Left ventricle myocardium inferior (tissue), 1 donor: Measurements from ENCODE around the gene CLDN15. TPM values are rescaled to one million over a fixed set of nuclear protein-coding genes. Genes with fewer than 3 reads are reported as not detected.

Experiments
- DNase-seq: peaks from one replicate; pipeline ENCODE4 v3.0.0-alpha.2; 2020
- H3K27ac ChIP-seq: fragments of 200-600 bp; replicated peaks from 2 replicates; pipeline ENCODE4 v1.8.0; 2021
- H3K27me3 ChIP-seq: fragments of 200-600 bp; 2 replicates; pipeline ENCODE4 v1.8.0; 2021; ENCODE audit warnings: low read depth
- H3K36me3 ChIP-seq: fragments of 200-600 bp; 2 replicates; pipeline ENCODE4 v1.8.0; 2021
- H3K4me1 ChIP-seq: fragments of 200-600 bp; 2 replicates; pipeline ENCODE4 v1.8.0; 2021
- H3K4me3 ChIP-seq: fragments of 200-600 bp; 2 replicates; pipeline ENCODE4 v1.8.0; 2021; ENCODE audit warnings: mild to moderate bottlenecking, moderate library complexity
- H3K9me3 ChIP-seq: fragments of 200-600 bp; replicated peaks from 2 replicates; pipeline ENCODE4 v1.8.0; 2021
- intact Hi-C: fragments of 100-400 bp; cut with micrococcal nuclease; formaldehyde crosslinking; loops from one replicate; pipeline ENCODE4 v1.11.0; 2022
- total RNA-seq: library from RNA; stranded (reverse); fragmentation: NEBNext Ultra II Directional; extraction: Animal tissue kit (Norgen Biotek cat#: 25700); gene quantifications from one replicate; pipeline ENCODE4 v1.2.1, GENCODE V29; 2021
- TF ChIP-seq, protein P1 (sequence below): fragments of 200-600 bp; IDR thresholded peaks from 2 replicates; pipeline ENCODE4 v1.8.0; 2021; ENCODE audit warnings: antibody characterized with exemption, mild to moderate bottlenecking, borderline replicate concordance
- donor health status: DM: no; HTN: yes; CAD: no; lungs with severe emphysema.

The CLDN15 gene
- total RNA-seq, 1 donor from 2014 or later: 2.2 TPM

DNA sequence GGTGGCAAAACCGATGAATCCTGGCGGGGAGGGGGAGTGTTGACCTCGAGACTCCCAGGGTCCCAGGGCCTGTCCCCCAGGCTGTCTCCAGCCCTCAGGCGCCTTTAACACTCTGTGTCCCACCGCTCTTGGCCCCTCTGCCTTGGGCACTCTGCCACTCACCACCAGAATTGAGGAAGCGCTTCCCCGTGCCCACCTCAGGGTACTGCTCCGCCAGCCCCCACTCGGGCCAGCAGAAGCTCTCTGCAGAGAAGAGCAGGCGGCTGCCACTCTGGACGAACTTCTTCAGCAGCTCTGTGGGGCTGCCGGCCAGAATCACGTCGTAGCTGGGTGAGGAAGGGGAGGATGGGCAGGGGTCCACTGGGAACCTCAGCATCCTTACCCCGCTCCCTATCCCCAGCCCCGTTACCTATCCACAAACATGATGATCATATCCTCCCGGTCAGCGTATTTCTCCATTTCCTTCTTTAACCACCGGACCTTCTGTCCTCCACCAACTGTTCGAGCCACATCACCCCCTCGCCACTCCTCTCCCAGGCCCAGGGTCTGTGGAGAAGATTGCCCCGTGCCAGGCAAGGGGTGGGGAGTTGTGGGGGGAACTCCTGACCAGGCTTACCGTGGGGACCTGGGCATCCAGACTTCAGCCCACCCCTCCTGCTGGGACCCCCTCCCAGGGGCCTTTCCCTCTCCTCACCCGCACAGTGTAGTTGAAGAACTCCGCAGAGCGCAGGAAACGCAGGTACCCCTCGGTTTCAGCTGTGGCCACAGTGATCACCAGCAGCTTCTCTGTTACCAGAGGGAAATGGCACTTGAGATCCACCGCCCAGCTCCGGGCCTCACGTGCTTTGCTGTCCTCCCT is 21.4 kb downstream of the CLDN15 start:
- peak overlapping the region; percentile 81 for H3K4me3 ChIP-seq
- intact Hi-C loops: no loop called here
- H3K27ac ChIP-seq: peak overlapping the region; percentile 93
- H3K27me3 ChIP-seq: no peaks in the 10 kb centered on the region
- DNase-seq: no peak
- H3K36me3 ChIP-seq: peaks cover 46% of the 10 kb centered on the region
- peaks cover 60% of the 10 kb centered on the region for H3K4me1 ChIP-seq
- H3K9me3 ChIP-seq: no peaks in the 10 kb centered on the region
- TF ChIP-seq, protein P1, sequence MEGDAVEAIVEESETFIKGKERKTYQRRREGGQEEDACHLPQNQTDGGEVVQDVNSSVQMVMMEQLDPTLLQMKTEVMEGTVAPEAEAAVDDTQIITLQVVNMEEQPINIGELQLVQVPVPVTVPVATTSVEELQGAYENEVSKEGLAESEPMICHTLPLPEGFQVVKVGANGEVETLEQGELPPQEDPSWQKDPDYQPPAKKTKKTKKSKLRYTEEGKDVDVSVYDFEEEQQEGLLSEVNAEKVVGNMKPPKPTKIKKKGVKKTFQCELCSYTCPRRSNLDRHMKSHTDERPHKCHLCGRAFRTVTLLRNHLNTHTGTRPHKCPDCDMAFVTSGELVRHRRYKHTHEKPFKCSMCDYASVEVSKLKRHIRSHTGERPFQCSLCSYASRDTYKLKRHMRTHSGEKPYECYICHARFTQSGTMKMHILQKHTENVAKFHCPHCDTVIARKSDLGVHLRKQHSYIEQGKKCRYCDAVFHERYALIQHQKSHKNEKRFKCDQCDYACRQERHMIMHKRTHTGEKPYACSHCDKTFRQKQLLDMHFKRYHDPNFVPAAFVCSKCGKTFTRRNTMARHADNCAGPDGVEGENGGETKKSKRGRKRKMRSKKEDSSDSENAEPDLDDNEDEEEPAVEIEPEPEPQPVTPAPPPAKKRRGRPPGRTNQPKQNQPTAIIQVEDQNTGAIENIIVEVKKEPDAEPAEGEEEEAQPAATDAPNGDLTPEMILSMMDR: no peak

DNA sequence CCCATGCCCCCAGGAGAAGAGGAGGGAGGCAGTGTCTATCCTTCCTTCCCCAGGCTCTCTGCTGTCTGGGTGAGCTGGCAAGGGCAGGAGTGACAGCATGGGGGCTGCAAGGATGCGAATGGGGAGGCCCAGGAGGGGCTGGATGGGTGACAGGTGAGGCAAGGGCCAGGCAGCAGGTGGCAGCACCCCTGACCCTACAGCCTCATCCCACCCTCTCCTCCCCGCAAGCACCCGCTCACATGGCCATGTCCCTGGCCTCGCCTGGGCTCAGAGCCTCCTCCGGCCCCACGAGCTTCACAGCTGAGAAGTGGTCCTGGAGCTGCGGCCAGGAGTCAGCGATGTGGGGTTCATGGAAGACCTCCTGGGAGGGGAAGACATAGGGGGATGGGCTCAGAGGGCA is 25.6 kb downstream of the CLDN15 start:
- H3K9me3 ChIP-seq: no peaks in the 10 kb centered on the region
- no peak for DNase-seq
- no peaks in the 10 kb centered on the region for H3K27me3 ChIP-seq
- H3K4me3 ChIP-seq: no peak overlapping the region
- H3K27ac ChIP-seq: no peak overlapping the region
- H3K4me1 ChIP-seq: peaks cover 25% of the 10 kb centered on the region
- intact Hi-C loops: no loop called here
- H3K36me3 ChIP-seq: peaks cover 84% of the 10 kb centered on the region
- TF ChIP-seq, protein P1: no peak

DNA sequence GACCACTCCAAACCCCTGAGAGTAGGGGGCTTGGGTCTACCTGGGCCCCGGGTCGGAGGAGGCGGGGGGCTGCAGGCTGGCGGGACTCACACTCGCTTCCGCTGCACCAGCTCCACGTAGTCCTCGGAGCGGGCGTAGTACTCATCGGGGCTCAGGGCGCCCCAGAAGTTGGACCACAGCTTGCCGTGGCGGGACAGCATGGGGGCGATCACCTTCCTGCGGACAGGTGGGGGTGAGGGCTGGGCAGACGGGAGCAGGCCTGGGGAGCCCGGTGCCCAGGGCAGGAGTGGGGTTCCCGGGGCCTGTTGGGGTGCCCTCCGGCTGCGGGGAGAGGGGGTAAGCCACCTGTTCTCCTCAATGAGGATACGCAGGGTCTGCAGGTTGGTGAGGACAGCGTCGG is 26.1 kb downstream of the CLDN15 start:
- H3K4me1 ChIP-seq: peaks cover 20% of the 10 kb centered on the region
- no peak for DNase-seq
- H3K36me3 ChIP-seq: peaks cover 84% of the 10 kb centered on the region
- no peaks in the 10 kb centered on the region for H3K9me3 ChIP-seq
- H3K27ac ChIP-seq: no peak overlapping the region
- intact Hi-C loops: no loop called here
- H3K27me3 ChIP-seq: no peaks in the 10 kb centered on the region
- H3K4me3 ChIP-seq: no peak overlapping the region
- TF ChIP-seq, protein P1: no peak

DNA sequence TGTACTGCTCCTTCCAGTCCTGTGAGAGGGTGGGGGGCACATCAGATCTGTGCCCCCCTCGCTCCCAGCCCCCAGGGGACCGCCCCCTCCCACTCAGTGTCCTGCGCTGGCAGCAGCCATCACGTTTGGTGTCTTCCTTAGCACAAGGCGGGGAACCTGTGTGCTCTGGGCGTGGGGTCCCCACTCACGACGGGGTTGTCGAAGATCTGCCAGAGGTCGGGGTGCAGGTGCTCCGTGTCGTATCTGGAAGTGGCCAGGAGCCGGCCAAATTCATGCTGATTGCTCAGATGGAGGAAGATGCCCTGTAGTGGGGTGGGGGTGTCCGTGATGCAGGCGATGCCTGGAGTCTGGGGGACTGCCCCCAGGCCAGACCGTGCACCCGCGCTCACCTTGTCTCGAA is 27.5 kb downstream of the CLDN15 start:
- TF ChIP-seq, protein P1: no peak
- intact Hi-C loops: no loop called here
- Histone ChIP-seq H3K4me3 (no peak overlapping the region), H3K4me1 (peaks cover 6% of the 10 kb centered on the region), H3K27me3 (no peaks in the 10 kb centered on the region), H3K36me3 (peaks cover 85% of the 10 kb centered on the region), H3K27ac (no peak overlapping the region), H3K9me3 (no peaks in the 10 kb centered on the region)
- no peak for DNase-seq

DNA sequence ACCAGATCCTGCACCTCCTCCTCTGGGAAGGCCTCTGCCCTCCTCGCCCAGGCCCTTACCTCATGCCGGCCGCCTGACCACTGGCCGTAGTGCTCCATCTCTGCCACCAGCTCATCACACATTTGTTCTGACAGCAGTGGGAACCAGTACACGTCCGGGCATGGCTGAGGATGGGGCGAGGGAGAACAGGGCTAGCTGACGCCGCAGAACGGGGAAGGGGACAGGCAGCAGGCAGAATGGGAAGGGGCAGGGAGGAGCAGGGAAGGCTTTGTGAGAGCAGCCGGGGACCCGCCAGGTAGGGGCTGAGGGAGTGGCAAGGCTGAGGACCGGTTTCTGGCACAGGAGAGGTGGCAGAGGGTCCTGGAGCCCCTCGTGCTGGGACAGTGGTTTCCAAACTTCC is 28.8 kb downstream of the CLDN15 start:
- TF ChIP-seq, protein P1: no peak
- H3K9me3 ChIP-seq: no peaks in the 10 kb centered on the region
- no peak overlapping the region for H3K27ac ChIP-seq
- peaks cover 72% of the 10 kb centered on the region for H3K36me3 ChIP-seq
- H3K4me1 ChIP-seq: no peaks in the 10 kb centered on the region
- H3K4me3 ChIP-seq: no peak overlapping the region
- DNase-seq: no peak
- intact Hi-C loops: no loop called here
- peaks cover 4% of the 10 kb centered on the region for H3K27me3 ChIP-seq
